Measurements from ENCODE around the gene ALKBH3. TPM values are rescaled to one million over a fixed set of nuclear protein-coding genes. Genes with fewer than 3 reads are reported as not detected.

The ALKBH3 gene
- total RNA-seq, 1 donor, result 47.8 TPM

DNA sequence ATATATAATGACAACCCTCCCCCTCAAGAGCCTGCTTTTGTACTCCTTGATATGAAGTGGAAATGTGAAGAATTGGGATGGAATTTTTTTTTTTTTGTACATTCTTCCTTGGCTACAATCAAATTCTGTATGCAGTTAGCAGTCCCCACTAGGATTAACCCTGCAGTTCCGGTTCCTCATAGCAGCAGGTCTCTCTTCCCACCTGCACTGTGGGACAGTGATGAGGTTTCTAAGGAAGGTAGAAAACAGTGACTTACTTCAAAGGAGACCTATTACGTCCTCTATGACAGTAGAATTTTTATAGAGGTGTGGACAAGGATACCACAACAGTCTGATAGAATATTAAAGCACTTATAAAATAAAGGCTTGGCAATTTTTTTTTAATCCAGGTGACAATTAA is 46.3 kb upstream of the ALKBH3 start:
- H3K9me3 ChIP-seq (ENCODE audit: low read depth, low read length), result no peaks in the 10 kb centered on the region
- H3K27me3 ChIP-seq (ENCODE audit: insufficient read depth, low read length), result no peaks in the 10 kb centered on the region
- H3K4me2 ChIP-seq (ENCODE audit: insufficient read depth, low read length), result no peak overlapping the region
- DNase-seq (ENCODE audit: insufficient read length, low spot score, missing footprints), result no peak
- H3K4me3 ChIP-seq (ENCODE audit: insufficient read depth, low read length), result no peak overlapping the region
- peaks cover 14% of the 10 kb centered on the region for H3K36me3 ChIP-seq (ENCODE audit: insufficient read depth, low read length)
- H3K27ac ChIP-seq (ENCODE audit: low read depth, low read length), result no peak overlapping the region
- no peak overlapping the region for H2AFZ ChIP-seq (ENCODE audit: low read length)
- H3K79me2 ChIP-seq (ENCODE audit: insufficient read depth, low read length), result no peaks in the 10 kb centered on the region
- TF ChIP-seq, protein P1, sequence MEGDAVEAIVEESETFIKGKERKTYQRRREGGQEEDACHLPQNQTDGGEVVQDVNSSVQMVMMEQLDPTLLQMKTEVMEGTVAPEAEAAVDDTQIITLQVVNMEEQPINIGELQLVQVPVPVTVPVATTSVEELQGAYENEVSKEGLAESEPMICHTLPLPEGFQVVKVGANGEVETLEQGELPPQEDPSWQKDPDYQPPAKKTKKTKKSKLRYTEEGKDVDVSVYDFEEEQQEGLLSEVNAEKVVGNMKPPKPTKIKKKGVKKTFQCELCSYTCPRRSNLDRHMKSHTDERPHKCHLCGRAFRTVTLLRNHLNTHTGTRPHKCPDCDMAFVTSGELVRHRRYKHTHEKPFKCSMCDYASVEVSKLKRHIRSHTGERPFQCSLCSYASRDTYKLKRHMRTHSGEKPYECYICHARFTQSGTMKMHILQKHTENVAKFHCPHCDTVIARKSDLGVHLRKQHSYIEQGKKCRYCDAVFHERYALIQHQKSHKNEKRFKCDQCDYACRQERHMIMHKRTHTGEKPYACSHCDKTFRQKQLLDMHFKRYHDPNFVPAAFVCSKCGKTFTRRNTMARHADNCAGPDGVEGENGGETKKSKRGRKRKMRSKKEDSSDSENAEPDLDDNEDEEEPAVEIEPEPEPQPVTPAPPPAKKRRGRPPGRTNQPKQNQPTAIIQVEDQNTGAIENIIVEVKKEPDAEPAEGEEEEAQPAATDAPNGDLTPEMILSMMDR (IDR thresholded peaks at IDR 0.05; ENCODE audit: extremely low read depth, low read depth, low read length), result no peak
- peaks cover 17% of the 10 kb centered on the region for H4K20me1 ChIP-seq (ENCODE audit: insufficient read depth, low read length)
- H3K4me1 ChIP-seq (ENCODE audit: insufficient read depth, low read length), result peaks cover 18% of the 10 kb centered on the region

DNA sequence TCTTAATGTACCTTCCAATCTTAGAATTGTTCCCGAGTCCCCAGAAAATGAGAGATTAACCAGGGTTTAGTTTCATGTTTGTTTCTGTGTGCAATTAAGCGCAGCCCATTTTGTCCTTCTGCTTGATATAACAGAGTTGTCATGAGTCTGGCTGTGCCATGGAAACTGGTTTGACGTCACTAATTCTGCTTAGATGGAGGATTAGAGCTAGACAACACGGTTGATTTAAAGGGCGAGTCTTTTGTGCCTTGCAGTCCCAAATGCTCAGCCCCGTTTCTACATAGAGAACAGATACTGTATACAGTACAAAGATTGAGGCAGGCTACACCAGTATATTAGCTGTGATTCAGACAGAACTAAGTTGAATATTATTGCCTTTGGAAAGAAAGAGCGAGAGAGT is 45.5 kb upstream of the ALKBH3 start:
- no peak for DNase-seq (ENCODE audit: insufficient read length, low spot score, missing footprints)
- H3K27ac ChIP-seq (ENCODE audit: low read depth, low read length), result no peak overlapping the region
- TF ChIP-seq, protein P1 (IDR thresholded peaks at IDR 0.05; ENCODE audit: extremely low read depth, low read depth, low read length), result no peak
- H3K4me3 ChIP-seq (ENCODE audit: insufficient read depth, low read length), result no peak overlapping the region
- peaks cover 14% of the 10 kb centered on the region for H3K36me3 ChIP-seq (ENCODE audit: insufficient read depth, low read length)
- no peaks in the 10 kb centered on the region for H3K27me3 ChIP-seq (ENCODE audit: insufficient read depth, low read length)
- H3K4me2 ChIP-seq (ENCODE audit: insufficient read depth, low read length), result no peak overlapping the region
- H2AFZ ChIP-seq (ENCODE audit: low read length), result no peak overlapping the region
- peaks cover 16% of the 10 kb centered on the region for H4K20me1 ChIP-seq (ENCODE audit: insufficient read depth, low read length)
- peaks cover 18% of the 10 kb centered on the region for H3K4me1 ChIP-seq (ENCODE audit: insufficient read depth, low read length)
- no peaks in the 10 kb centered on the region for H3K79me2 ChIP-seq (ENCODE audit: insufficient read depth, low read length)
- no peaks in the 10 kb centered on the region for H3K9me3 ChIP-seq (ENCODE audit: low read depth, low read length)

DNA sequence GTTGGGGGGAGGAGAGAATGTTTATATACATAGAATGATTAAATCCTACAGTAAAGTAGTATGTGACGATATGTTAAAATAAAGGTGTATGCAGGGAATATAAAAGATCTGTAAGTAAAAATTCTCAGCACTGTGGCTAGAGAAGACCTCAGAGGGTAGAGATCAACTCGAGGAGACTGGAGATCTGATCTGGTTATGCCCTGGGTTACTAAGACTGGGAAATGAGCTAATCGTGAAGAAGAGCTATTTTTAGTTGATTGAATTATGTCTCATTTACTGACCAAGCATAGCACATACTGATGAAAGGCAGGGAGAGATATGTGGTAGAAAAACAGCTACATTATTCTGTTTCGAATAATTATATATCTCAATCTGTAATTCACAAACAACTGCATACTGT is 42.8 kb upstream of the ALKBH3 start:
- no peak overlapping the region for H3K4me2 ChIP-seq (ENCODE audit: insufficient read depth, low read length)
- peaks cover 9% of the 10 kb centered on the region for H3K36me3 ChIP-seq (ENCODE audit: insufficient read depth, low read length)
- H3K4me1 ChIP-seq (ENCODE audit: insufficient read depth, low read length), result peaks cover 4% of the 10 kb centered on the region
- H2AFZ ChIP-seq (ENCODE audit: low read length), result no peak overlapping the region
- no peak overlapping the region for H3K27ac ChIP-seq (ENCODE audit: low read depth, low read length)
- H3K27me3 ChIP-seq (ENCODE audit: insufficient read depth, low read length), result no peaks in the 10 kb centered on the region
- DNase-seq (ENCODE audit: insufficient read length, low spot score, missing footprints), result no peak
- TF ChIP-seq, protein P1 (IDR thresholded peaks at IDR 0.05; ENCODE audit: extremely low read depth, low read depth, low read length), result no peak
- no peaks in the 10 kb centered on the region for H3K9me3 ChIP-seq (ENCODE audit: low read depth, low read length)
- no peaks in the 10 kb centered on the region for H3K79me2 ChIP-seq (ENCODE audit: insufficient read depth, low read length)
- no peak overlapping the region for H3K4me3 ChIP-seq (ENCODE audit: insufficient read depth, low read length)
- H4K20me1 ChIP-seq (ENCODE audit: insufficient read depth, low read length), result peaks cover 3% of the 10 kb centered on the region

DNA sequence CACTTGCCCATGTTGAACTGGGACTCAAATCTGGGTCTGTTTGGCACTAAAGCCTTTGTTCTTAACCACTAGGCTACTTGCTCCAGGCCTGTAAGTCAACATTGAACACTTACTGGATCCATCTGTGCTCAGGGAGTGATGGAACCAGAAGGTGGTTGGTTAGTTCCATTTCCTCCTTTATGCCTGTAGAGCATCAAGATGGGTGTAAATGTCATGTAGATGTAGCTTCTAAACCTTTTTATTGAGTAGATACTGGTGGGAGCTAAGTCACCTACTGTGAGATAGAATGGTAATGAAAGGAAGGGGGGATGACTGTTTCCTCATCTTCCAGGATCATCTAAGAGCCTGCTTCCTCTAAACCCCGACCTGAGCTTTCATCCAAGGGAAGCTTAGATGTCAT is 38.6 kb upstream of the ALKBH3 start:
- no peaks in the 10 kb centered on the region for H3K4me1 ChIP-seq (ENCODE audit: insufficient read depth, low read length)
- no peaks in the 10 kb centered on the region for H3K9me3 ChIP-seq (ENCODE audit: low read depth, low read length)
- no peak overlapping the region for H3K4me3 ChIP-seq (ENCODE audit: insufficient read depth, low read length)
- DNase-seq (ENCODE audit: insufficient read length, low spot score, missing footprints), result no peak
- no peak overlapping the region for H3K4me2 ChIP-seq (ENCODE audit: insufficient read depth, low read length)
- TF ChIP-seq, protein P1 (IDR thresholded peaks at IDR 0.05; ENCODE audit: extremely low read depth, low read depth, low read length), result no peak
- no peaks in the 10 kb centered on the region for H3K27me3 ChIP-seq (ENCODE audit: insufficient read depth, low read length)
- no peaks in the 10 kb centered on the region for H3K79me2 ChIP-seq (ENCODE audit: insufficient read depth, low read length)
- no peak overlapping the region for H2AFZ ChIP-seq (ENCODE audit: low read length)
- H4K20me1 ChIP-seq (ENCODE audit: insufficient read depth, low read length), result peaks cover 2% of the 10 kb centered on the region
- no peak overlapping the region for H3K27ac ChIP-seq (ENCODE audit: low read depth, low read length)
- peaks cover 5% of the 10 kb centered on the region for H3K36me3 ChIP-seq (ENCODE audit: insufficient read depth, low read length)

Data from osteoblast (primary cell).